Measurements from ENCODE around the gene TEKTIP1.

- TF ChIP-seq GATA2 (IDR thresholded peaks at IDR 0.05; ENCODE audit: low read depth, low read length) (no peak), GATA3 (IDR thresholded peaks at IDR 0.05; ENCODE audit: low read depth, low read length) (no peak)
Measured at GRCh38 chr19:3517638-3518037, 21.3 kb upstream of the TEKTIP1 start.
